Hepatocyte (in vitro differentiated cells): ENCODE data around the gene NPAS3. TPM values are rescaled to one million over a fixed set of nuclear protein-coding genes. Genes with fewer than 3 reads are reported as not detected.

Experiments
- DNase-seq: peaks from one replicate; pipeline ENCODE4 v3.0.0-alpha.2; 2016; ENCODE audit warnings: low spot score
- H2AFZ ChIP-seq: fragments of 200-600 bp; sonication (generic); 2 replicates; pipeline ENCODE4 v1.6.0; 2016; ENCODE audit warnings: antibody characterized with exemption, mild to moderate bottlenecking
- H3K27ac ChIP-seq: fragments of 200-600 bp; sonication (generic); 2 replicates; pipeline ENCODE4 v1.5.1; 2016; ENCODE audit warnings: mild to moderate bottlenecking
- H3K27me3 ChIP-seq: fragments of 200-600 bp; sonication (generic); 2 replicates; pipeline ENCODE4 v1.6.1; 2016
- H3K36me3 ChIP-seq: fragments of 200-600 bp; sonication (generic); replicated peaks from 2 replicates; pipeline ENCODE4 v1.5.1; 2016; ENCODE audit warnings: low read depth; ENCODE audit not compliant: insufficient read depth
- H3K4me1 ChIP-seq: fragments of 200-600 bp; sonication (generic); 2 replicates; pipeline ENCODE4 v1.5.1; 2016; ENCODE audit warnings: mild to moderate bottlenecking, moderate library complexity; ENCODE audit not compliant: insufficient read depth
- H3K4me2 ChIP-seq: fragments of 200-600 bp; sonication (generic); 2 replicates; pipeline ENCODE4 v1.6.0; 2016
- H3K4me3 ChIP-seq: fragments of 200-600 bp; sonication (generic); 2 replicates; pipeline ENCODE4 v1.5.1; 2016; ENCODE audit warnings: mild to moderate bottlenecking
- H3K79me2 ChIP-seq: fragments of 200-600 bp; sonication (generic); 2 replicates; pipeline ENCODE4 v1.6.0; 2017; ENCODE audit warnings: mild to moderate bottlenecking
- H3K9me2 ChIP-seq: fragments of 200-600 bp; sonication (generic); replicated peaks from 2 replicates; pipeline ENCODE4 v1.6.0; 2017; ENCODE audit warnings: mild to moderate bottlenecking; ENCODE audit not compliant: insufficient read depth
- H3K9me3 ChIP-seq: fragments of 200-600 bp; sonication (generic); 2 replicates; pipeline ENCODE4 v1.5.1; 2016; ENCODE audit warnings: low read depth, mild to moderate bottlenecking
- H4K20me1 ChIP-seq: fragments of 200-600 bp; sonication (generic); 2 replicates; pipeline ENCODE4 v1.6.0; 2016; ENCODE audit warnings: mild to moderate bottlenecking; ENCODE audit not compliant: insufficient read depth, poor library complexity, severe bottlenecking
- CTCF ChIP-seq: fragments of 200-600 bp; sonication (generic); IDR thresholded peaks from 2 replicates; pipeline ENCODE4 v1.5.1; 2016; ENCODE audit warnings: antibody characterized with exemption, mild to moderate bottlenecking; ENCODE audit not compliant: poor library complexity
- EZH2 ChIP-seq: fragments of 200-600 bp; sonication (generic); IDR thresholded peaks from 2 replicates; pipeline ENCODE4 v1.6.1; 2016; ENCODE audit warnings: antibody characterized with exemption, mild to moderate bottlenecking, borderline replicate concordance
- EZH2phosphoT487 ChIP-seq: fragments of 200-600 bp; sonication (generic); IDR thresholded peaks from one replicate; pipeline ENCODE4 v1.6.1; 2018; ENCODE audit warnings: antibody characterized with exemption, mild to moderate bottlenecking, low read depth, moderate library complexity; ENCODE audit not compliant: unreplicated experiment, severe bottlenecking
- WGBS: methylation state at CpG from one replicate; pipeline ENCODE4 v1.1.6; 2016; ENCODE audit warnings: low lambda C conversion rate; ENCODE audit errors: missing lambda C conversion rate; 5-methylcytosine and 5-hydroxymethylcytosine counted together
- polyA plus RNA-seq: library from polyadenylated mRNA; unstranded; fragments of >200 nt; fragmentation: Nextera tagmentation; extraction: Ambion mirVana; gene quantifications from 2 replicates; pipeline ENCODE4 v1.2.1, GENCODE V29; 2016
- total RNA-seq: library from RNA; depleted of rRNA; stranded (reverse); fragments of >200 nt; gene quantifications from 2 replicates; pipeline ENCODE4 v1.2.3, GENCODE V29; 2014

The NPAS3 gene
- total and polyA plus RNA-seq, 2 experiments from 2014 or later = 0.11 to 1.1 TPM

DNA sequence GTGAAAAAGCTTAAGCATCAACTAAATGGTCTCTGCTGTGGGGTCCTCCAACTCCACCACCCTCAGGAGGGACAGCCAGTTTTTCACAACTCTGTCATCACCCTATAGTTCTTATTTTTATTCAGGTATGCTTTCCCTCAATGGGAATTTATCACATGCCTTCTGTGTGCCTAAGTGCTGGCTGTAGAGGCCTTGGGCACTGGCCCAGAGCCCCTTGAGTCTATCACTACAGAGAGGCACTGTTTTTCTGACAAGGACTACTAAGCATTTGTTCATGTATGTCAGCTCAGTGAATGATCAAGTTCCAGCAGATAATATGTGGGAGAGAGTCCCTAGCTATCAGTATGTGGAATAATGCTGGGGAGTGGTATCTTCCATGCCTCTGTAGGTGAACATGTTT, 463.9 kb downstream of the NPAS3 start:
- no peak for TF ChIP-seq CTCF
- TF ChIP-seq EZH2phosphoT487 = no peak
- no peak for TF ChIP-seq EZH2
- no peaks in the 10 kb centered on the region for H3K36me3 ChIP-seq
- H2AFZ ChIP-seq = no peak overlapping the region
- H3K9me2 ChIP-seq = no peaks in the 10 kb centered on the region
- no peak overlapping the region for H3K4me3 ChIP-seq
- no peaks in the 10 kb centered on the region for H3K4me1 ChIP-seq
- no peaks in the 10 kb centered on the region for H3K79me2 ChIP-seq
- H3K27me3 ChIP-seq = no peaks in the 10 kb centered on the region
- H4K20me1 ChIP-seq = no peaks in the 10 kb centered on the region
- H3K4me2 ChIP-seq = no peak overlapping the region
- no peak overlapping the region for H3K27ac ChIP-seq
- no peak for DNase-seq
- no peaks in the 10 kb centered on the region for H3K9me3 ChIP-seq

GRCh38 chr14:33404054-33404453, 465.4 kb downstream of the NPAS3 start:
- Histone ChIP-seq H3K4me1 (no peaks in the 10 kb centered on the region), H2AFZ (no peak overlapping the region), H3K79me2 (no peaks in the 10 kb centered on the region), H3K27ac (no peak overlapping the region), H3K9me3 (no peaks in the 10 kb centered on the region), H3K36me3 (no peaks in the 10 kb centered on the region), H3K4me2 (no peak overlapping the region), H4K20me1 (no peaks in the 10 kb centered on the region), H3K27me3 (no peaks in the 10 kb centered on the region), H3K4me3 (no peak overlapping the region), H3K9me2 (no peaks in the 10 kb centered on the region)
- 68% methylated on average over 1 of the region's 1 CpG for WGBS
- TF ChIP-seq EZH2 (no peak), EZH2phosphoT487 (no peak), CTCF (no peak)
- DNase-seq = peak; percentile 10

DNA sequence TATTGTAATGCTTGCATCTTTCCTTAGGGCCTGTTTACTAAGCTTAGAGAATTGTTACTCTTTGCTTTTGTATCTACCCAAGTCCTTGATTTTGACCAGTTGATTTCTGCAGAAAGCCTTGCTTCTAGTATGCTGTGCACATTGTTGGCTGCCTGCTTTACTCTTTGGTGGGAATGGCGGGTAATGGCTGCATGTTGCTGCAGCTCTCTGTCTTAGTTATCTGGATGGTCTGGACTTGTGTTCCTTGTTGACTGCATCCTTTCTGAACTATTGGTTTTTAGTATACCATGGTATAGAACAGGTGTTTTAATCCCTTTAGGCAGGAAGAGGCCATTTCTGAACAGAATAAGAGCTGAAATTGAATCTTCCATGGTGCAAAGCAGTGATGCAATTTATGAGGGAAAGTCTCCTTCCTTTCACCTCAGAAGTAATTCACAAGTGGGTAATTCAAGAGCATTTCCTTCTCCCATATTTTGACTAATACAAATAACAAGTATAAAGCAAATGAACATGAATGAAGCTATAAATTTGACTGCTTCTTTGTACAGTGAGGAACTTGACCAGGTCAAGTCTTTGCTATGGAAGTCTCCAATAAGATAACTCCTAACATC, 466.4 kb downstream of the NPAS3 start:
- no peaks in the 10 kb centered on the region for H3K9me2 ChIP-seq
- H3K79me2 ChIP-seq = no peaks in the 10 kb centered on the region
- no peaks in the 10 kb centered on the region for H3K36me3 ChIP-seq
- H3K4me1 ChIP-seq = no peaks in the 10 kb centered on the region
- no peak for DNase-seq
- H3K27me3 ChIP-seq = no peaks in the 10 kb centered on the region
- H4K20me1 ChIP-seq = no peaks in the 10 kb centered on the region
- no peak overlapping the region for H2AFZ ChIP-seq
- H3K27ac ChIP-seq = no peak overlapping the region
- H3K9me3 ChIP-seq = no peaks in the 10 kb centered on the region
- no peak overlapping the region for H3K4me3 ChIP-seq
- 97% methylated on average over 1 of the region's 1 CpG for WGBS
- no peak overlapping the region for H3K4me2 ChIP-seq
- TF ChIP-seq EZH2 (no peak), CTCF (no peak)

DNA sequence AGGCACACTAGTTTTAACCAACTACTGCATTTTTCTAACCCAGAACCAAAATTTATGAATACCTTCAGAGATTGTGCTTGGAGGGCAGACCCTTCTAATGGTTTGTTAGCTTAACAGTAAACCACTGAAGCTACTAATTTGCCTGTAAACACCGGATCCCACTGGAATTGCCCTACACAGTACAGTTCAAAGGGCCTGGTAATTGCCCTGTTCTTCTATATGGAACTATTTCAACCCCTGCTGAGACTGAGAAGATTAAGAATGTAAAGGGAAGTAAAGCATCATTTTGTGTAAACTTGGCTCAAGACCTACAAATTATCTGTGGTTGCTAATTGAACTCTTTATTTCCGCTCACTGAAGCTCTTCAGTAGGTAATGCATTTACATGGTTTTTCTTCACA, 468.1 kb downstream of the NPAS3 start:
- Histone ChIP-seq H4K20me1 (no peaks in the 10 kb centered on the region), H3K27me3 (no peaks in the 10 kb centered on the region), H3K4me2 (no peak overlapping the region), H3K79me2 (no peaks in the 10 kb centered on the region), H2AFZ (no peak overlapping the region), H3K4me3 (no peak overlapping the region), H3K27ac (no peak overlapping the region), H3K36me3 (no peaks in the 10 kb centered on the region), H3K9me2 (no peaks in the 10 kb centered on the region), H3K9me3 (no peaks in the 10 kb centered on the region), H3K4me1 (no peaks in the 10 kb centered on the region)
- 66% methylated on average over 2 of the region's 2 CpGs for WGBS
- DNase-seq = no peak
- no peak for TF ChIP-seq CTCF
- no peak for TF ChIP-seq EZH2phosphoT487
- TF ChIP-seq EZH2 = no peak
